Measurements from ENCODE around the gene PPM1D.

- TF ChIP-seq CTCF (IDR thresholded peaks at IDR 0.05; ENCODE audit: insufficient read depth, low read depth, low read length) (peak; percentile 58), EZH2 (IDR thresholded peaks at IDR 0.05; ENCODE audit: insufficient read depth, low read length) (no peak)
Measured at GRCh38 chr17:60640503-60640902, 40.5 kb downstream of the PPM1D start.
